Measurements from ENCODE around the gene ZNF487. TPM values are rescaled to one million over a fixed set of nuclear protein-coding genes. Genes with fewer than 3 reads are reported as not detected.

Gene ZNF487
- total RNA-seq, 1 experiment from 2014 or later, result 6.7 TPM

DNA sequence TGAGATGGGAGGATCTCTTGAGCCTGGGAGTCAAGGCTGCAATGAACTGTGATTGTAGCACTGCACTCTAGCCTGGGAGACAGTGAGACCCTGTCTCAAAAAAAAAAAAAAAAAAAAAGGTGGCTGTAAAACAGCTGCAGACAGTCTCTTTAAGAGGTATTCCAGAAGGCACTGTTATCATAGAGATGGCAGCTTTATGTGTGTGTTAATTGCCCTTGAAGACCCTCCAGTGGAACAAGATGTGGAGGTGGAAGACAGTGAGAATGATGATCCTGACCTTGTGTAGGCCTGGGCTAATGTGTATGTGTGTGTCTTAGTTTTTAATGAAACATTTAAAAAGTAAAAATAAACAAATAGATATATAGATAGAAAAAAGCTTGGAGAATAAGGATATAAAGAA lies 66.0 kb downstream of the ZNF487 start:
- no peak for DNase-seq (ENCODE audit: low read depth)

DNA sequence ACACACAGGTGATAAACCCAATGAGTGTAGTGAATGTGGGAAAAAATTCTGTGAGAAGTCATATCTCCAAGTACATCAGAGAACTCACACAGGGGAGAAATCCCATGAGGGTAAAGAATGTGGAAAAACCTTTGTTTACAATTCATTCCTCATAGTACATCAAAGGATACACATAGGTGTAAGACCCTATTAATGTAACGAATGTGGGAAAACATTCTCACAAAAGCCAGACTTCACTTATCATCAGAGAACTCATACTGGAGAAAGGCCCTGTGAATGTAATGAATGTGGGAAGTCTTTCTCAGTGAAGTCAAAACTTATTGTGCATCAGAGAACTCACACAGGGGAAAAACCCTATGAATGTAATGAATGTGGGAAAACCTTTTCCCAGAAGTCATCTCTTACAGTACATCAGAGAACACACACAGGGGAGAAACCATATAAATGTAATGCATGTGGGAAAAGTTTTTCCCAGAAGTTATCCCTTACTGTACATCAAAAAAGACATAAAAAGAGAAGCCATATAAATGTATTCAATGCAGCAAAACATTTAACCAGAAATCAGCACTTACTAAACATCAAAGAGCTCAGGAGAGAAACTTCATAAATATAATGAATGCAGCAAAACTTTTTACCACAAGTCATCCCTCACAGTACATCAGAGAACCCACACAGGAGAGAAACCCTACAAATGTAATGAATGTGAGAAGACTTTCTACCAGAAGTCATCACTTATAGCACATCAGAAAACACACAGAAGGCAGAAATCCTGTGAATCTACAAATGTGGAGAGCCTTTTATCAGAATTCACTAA lies 87.7 kb downstream of the ZNF487 start:
- no peak for DNase-seq (ENCODE audit: low read depth)

Other genes starting within 250 kb of the ZNF487 start
- gene RASGEF1A, start 170.0 kb upstream of the ZNF487 start, total RNA-seq (2014; rRNA removed), result not detected in 2 replicates
- gene FXYD4, start 65.5 kb upstream of the ZNF487 start, total RNA-seq (2014; rRNA removed), result not detected in 2 replicates
- gene HNRNPF, start 27.9 kb upstream of the ZNF487 start, total RNA-seq (2014; rRNA removed), result 237 and 256 TPM in 2 replicates
- gene ZNF239, start 137.5 kb downstream of the ZNF487 start, total RNA-seq (2014; rRNA removed), result 4.1 and 4.9 TPM in 2 replicates
- 6.2 and 6.4 TPM in 2 replicates for gene ZNF485, start 169.3 kb downstream of the ZNF487 start, total RNA-seq (2014; rRNA removed)
- 36.7 and 37.4 TPM in 2 replicates for gene ZNF32, start 211.8 kb downstream of the ZNF487 start, total RNA-seq (2014; rRNA removed)

All from LHCN-M2 (cell line).